GM20431 (cell line): ENCODE measurements around the gene ARMH3.

Experiments used
- in situ Hi-C: fragments of 300-500 bp; cut with MseI, MboI; formaldehyde crosslinking; loops from one replicate; pipeline ENCODE4 v1.15.0; 2020; ENCODE audit warnings: low sequenced_read_pairs; ENCODE audit not compliant: unreplicated experiment

ARMH3 gene

DNA sequence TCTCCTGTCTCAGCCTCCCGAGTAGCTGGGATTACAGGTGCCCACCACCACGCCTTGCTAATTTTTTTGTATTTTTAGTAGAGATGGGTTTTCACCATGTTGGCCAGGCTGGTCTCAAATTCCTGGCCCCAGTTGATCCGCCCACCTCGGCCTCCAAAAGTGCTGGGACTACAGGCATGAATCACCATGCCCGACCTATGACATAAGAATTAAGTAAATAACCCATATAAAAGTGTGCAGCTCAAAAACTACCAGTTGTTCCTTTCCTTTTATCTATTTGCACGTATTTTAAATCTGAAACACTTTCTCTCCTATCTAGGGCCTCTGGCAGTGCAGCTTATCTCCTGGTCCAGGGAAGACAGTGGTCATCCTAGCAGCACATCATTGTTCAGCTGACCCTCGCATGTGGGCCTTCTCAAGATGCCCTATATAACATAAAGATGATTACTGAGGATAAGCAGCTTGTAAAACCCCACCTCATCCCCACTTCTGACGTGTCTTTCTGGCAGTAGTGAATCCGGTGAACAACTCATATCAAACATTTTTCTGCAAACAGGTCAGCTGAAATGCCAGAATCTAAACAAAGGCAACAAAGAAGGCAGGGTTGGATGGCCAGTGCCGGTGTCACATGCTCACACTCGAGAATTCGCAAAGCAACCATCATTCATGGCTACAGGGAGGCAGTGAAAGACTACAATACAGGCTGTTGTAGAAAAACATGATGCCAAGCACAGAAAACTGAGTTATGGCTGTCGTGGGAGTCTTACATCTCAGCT, 176.3 kb downstream of the ARMH3 start:
- in situ Hi-C loops = no loop called here

DNA sequence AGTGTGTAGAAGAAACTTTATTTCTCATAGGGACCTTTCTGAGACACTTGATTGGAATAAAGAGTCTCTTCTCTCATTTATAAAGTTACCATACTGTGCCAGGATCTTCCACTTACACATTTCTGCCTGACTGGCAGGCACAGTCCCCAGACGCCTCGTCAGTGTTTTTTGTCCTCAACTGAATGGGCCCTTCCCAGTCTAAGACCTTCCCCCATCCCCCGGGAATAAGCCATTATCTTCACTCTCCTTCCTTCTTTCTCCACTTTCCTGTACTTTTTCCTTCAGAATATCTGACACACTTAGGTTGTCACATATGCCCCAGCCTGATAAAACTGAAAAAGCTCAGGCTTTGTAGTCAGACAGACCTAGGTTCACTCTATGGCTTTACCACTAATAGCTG, 177.1 kb downstream of the ARMH3 start:
- in situ Hi-C loops = no loop called here

DNA sequence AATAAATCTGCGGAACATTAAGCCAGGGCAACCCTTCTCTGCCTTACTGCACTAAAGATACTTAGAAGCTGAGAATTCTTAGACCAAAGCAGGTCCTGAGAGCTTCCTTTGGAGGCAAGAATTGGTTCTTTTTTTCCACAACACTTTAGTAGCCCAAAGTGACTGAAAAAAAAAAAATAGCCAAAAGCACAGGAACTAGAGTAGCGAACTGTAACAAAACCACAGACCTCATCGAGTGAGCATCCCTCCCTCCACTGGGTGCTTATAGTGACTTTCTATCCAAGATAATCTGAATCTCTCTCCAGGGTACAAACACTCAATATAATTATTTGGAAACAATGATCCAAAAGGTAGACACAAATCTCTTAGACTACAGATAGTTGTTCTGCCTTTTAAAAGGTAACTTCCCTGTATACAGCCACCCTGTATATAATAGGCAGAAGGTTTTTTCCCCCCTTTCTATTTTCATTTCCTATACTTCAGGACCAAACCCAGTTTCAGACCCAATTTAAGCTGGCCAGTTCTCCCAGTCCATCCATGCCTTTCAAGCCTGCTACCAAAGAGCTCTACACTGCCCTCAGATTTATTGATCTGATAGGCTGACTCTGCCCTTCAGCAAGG, 180.8 kb downstream of the ARMH3 start:
- in situ Hi-C loops = no loop called here

DNA sequence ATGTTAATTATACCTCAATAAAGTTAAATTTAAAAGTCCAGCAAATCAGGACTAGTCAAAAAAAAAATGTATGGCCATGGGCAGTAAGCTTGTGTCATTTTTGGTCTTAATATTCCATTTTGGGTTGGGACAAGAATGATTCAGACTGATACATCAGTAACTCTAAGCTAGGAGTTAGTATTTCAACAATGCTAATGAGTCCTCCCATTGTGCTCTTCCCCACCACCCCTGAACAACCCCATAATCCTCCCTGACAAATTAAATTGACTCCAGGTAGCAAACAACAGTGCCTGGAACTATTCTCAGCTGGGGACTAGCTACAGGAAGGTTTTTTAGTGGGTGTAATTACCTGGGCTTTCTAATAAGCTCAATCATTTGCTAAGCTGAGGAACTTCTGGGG, 181.7 kb downstream of the ARMH3 start:
- in situ Hi-C loops = no loop called here

DNA sequence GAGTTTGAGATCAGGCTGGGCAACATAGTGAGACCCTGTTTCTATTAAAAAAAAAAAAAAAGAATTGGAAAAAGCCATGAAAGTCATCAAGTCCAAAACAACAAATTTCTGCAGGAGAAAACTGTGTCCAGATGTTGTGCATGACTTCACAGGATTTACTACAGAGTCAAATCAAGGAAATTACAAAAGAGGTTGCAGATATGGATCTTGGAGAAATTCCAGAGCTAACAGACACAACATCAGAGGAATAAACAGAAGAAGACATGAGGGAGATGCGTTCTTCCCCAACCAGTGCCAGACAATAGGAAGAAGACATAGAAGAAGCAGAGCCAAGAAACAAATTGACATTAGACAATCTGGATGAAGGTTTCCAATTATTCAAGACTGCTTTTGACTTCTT, 188.0 kb downstream of the ARMH3 start:
- in situ Hi-C loops = no loop called here

DNA sequence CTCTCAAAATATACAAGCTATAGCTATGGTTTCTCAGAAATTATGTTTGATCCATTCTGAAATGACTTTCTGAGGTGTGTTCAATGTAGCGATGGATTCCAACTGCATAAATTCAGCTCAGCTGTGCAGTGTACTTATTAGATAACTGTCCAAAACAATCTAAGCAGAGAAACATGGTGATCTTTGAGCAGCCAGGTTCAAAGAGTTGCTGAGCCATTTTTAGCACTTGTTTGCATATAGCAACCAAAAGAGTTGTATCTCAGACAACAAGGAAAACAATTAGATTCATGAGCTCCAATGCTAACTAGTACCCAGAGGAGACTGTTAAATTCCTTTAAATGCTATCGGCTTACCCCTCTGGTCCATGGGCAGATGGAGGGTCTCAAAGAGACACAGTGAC, 196.4 kb downstream of the ARMH3 start:
- in situ Hi-C loops = no loop called here

DNA sequence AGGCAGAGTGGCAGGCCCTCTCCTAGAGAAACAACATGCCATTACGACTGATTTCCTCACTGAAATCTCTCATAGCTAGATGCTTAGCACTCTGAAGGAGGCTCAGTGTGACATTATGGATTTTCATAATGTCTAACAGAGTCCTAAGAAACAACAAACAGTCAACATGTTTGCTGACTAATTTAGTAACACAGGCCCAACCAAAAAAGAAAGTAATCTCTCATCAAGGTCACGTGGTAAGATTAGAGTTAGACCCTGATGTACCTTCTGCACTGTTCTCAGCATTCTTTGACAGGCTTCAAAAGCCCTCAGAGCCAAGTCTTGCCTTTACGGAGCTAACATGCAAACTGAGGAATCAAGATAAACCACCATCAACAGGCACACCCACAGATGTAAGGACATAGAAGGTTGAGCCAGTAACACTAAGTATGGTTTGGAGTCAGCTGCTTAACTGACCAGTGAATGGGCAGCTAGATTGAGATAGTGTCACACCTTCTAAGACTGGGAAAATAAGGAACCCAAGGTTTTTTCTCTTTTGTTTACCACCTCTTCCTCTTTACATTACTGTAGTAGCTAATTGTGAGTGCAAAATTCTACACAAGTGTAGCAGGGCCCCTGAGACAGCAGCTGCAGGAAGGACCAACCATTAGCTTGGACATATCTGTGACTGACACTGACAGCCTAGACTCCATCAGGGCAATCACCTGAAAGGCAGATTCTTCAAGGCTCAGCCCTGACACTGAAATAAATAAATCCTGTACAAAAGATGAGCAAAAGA, 197.1 kb downstream of the ARMH3 start:
- in situ Hi-C loops = no loop called here

DNA sequence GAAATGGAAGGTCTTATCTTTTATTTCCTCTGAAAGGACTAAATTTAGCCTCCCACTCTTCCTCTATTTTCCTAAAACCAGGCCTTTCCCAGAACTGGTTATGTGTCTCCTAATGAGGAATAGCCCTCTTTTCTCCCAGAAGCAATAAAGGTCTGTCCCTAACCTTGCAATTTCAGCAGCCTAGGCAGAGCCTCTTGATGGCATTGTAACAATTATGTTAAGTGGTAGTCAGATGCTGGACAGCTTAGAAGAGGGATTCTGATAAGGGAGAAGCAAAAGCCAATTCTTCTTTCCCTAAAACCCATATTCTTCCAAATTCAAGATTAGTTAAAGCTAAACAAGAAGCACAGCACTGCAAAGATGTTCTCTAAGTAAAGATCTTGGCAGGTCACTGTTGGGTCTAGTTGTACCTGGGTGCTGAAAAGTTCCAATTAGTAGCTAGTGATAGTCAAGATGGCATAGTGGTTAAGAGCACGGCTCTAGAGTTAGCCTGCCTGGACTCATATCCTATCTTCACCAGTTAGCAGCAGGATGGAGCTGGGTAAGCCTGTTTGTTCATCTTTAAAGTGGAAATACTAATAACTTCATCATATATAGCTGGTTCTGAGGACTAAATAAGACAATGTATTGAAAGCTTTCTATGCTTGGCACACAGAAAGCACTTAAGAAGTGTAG, 198.0 kb downstream of the ARMH3 start:
- in situ Hi-C loops = no loop called here

DNA sequence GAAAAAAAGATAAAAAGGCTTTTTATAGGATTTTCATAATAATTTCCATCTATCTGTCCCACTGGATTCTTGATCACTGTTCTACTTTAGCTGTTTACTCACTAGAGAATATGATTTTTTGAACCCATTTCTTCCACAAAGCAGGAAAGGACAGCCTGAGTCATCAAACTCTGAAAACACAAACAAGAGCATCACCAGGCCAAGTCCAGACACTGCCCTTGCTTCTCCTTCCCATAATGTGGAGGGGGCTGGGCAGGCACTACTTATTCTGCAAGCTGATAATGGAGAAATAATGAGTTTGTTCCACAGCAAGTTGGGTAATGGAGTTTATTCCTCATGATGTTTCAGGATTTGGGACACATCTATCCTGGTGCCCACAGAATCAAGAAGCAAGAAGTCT, 199.3 kb downstream of the ARMH3 start:
- in situ Hi-C loops = no loop called here

DNA sequence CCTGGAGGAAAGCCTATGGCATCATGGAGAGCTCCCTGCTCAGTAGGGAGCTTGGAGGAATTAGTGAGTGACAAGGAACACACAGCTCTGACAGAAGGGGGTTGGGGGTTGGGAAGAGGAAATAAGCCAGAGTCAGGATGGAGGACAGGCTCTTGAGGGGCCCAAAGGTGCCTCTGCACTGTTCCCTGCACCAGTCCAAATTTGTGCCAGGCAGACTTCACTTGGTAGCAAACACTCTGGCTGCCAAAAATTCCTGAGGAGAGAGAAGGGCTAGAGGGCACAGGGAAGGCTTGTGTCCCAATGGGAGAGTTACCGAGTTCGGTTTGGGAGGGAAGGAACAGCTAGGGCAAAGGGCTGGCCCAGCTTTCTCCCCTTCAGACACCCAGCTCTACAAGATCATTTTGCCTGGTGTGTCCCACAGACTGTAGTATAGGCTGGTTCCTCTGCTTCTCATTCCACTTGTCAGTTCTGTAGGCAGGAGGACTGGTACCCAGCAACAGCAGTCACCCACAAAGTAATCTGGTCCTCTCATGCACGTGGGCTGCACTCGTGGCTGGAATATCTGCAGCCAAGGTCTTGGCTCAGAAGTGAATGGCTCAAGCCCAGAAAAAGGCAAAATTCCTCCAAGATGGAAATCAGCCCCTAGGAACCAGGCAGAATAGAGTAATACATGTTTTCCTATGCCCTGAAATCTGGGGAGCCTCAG, 204.4 kb downstream of the ARMH3 start:
- in situ Hi-C loops = no loop called here

DNA sequence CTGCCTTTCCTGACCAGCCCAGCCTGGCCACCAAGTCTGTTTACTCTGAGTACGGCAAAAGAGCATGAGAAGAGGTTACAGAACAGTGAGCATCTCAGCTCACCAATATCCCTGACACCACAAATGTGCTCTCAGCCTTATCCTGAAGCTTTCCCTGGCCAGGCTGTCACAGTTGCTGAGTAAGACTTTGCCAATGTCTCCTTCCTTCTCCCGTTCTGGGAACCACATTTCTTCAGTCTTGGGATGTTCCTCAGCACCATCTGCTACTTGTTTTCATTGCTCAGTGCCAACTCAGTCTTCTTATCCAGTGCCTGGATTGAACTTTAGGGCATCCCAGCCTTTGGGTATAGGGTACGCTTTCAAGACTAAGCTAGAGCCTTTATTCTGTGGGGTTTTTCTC, 205.2 kb downstream of the ARMH3 start:
- in situ Hi-C loops = no loop called here

DNA sequence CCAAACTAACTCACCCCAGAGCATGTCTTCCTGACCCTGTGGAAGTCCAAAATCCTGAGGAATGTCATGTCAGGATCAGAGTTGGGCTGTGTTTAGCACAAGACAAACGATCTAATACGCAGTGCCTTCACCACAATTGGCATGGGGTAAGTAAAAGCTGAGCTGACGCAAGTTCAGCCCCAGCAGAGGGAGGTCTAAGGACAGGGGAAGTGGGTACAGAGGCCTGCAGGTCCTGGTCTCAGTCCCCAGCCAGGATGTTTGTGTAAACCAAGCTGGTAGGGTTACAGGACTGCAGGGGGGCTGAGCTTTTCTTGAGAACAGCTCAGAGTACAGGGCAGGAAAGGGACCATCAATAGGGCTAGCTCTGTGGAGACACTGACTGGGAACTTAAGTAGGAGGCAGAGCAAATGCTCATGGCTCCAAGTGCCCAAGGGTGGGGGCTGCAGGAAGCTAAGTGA, 207.1 kb downstream of the ARMH3 start:
- in situ Hi-C loops = no loop called here

DNA sequence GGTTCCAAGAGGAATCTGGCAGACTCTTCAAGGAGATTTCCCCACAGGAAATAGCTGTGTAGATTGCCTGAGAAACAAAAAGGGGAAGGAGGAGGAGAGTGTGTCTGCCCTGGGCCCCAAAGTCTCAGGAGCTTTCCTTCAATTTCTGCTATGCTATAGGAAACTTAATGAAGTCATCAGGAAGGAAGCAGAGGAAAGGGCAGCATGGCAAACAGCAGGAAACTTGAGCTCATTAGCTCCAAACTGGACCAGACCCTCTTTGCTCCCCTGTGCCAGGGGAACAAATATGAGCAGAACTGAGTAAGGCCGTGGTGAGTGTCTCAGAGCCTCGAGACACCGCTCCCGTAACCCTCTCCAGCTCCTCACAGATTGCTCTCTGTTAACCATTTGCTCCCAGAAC, 207.6 kb downstream of the ARMH3 start:
- in situ Hi-C loops = no loop called here

DNA sequence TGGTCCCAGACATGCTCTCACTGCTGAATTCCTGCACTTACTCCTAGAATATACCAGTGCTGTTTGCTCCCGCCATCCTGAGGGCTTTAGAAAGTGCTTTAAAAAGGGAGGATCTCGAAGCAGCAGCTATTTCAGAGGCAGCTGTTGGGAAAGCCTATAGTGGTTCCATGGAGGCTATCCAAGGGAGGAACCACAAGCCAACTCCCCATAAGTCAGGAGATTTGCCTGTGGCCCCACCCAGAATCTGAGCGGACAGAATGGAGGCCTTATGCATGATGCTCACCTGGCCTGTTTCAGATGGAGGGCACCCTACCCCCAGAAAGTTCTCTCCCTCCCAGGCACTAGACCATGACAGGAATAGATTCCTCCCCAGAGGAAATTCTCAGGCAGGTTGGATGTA, 210.1 kb downstream of the ARMH3 start:
- in situ Hi-C loops = no loop called here

DNA sequence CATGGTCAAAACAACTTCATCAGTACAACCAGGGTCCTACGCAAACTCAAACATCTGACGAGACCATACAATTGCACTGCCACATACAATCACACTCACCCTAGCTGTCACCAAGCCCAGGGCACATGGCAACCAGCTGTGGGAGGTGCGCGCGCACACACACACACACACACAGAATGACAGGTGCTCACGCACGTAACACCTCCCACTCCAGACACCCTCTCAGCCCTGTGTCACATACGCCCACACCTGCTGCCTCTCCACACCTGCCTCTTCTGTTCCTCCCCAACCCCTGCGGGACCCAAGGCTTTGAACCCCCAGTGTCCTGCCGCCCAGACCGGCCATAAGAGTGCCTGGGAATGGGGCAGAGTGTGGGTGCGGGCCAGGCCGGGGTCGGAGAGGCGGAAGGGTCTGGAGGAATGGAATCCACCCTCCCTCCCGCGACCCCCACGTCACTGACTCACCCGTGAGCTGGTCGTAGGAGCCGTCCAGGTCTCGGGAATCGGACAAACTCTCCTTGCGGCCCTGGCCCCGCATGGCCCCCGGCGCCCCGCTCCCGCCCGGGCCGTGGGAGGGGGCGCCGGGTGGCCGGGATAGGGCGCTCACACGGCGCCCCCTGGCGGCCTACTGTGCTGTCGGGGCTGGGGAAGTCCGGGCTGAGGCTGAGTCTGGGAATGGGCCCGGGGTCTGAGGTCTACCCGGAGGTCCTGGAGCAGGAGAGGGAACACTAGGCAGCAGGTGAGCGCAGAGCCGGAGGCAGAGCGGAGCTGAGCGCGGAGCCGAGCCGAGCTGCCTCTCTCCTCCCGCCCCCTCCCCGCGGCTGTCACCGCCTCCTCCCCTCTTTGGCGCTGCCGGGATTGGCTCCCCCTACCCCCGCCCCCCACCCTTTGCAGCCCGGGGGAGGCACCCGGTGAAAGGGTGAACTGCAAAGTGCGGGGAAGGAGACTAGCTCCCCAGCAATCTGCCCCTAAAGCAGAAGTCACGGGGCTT, 212.6 kb downstream of the ARMH3 start, which contains the start of gene KCNIP2:
Gene KCNIP2 (minus strand): TSS at position 769 of the 990 bp plus-strand sequence. CDS start 232 bp downstream, at position 537.
- in situ Hi-C loops = no loop called here

DNA sequence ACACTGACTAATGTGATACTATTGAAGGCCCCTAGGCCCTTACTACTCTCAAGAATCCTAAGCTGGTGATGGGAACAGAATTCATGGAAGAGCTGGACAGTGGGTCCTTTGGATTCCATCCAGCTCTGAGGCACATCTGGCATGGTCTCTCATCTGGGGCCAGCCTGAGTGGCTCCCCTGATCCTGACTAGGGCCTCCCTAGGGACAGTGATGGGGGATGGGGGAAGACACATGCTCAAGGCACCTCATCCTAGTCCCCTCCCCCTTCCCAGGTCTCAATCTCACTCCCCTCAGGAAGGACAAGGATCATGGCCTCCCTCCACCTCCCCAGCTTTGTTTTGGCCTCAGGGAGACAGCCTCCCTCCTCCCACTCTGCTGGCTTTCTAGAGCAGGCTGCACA, 214.1 kb downstream of the ARMH3 start:
- in situ Hi-C loops = no loop called here

DNA sequence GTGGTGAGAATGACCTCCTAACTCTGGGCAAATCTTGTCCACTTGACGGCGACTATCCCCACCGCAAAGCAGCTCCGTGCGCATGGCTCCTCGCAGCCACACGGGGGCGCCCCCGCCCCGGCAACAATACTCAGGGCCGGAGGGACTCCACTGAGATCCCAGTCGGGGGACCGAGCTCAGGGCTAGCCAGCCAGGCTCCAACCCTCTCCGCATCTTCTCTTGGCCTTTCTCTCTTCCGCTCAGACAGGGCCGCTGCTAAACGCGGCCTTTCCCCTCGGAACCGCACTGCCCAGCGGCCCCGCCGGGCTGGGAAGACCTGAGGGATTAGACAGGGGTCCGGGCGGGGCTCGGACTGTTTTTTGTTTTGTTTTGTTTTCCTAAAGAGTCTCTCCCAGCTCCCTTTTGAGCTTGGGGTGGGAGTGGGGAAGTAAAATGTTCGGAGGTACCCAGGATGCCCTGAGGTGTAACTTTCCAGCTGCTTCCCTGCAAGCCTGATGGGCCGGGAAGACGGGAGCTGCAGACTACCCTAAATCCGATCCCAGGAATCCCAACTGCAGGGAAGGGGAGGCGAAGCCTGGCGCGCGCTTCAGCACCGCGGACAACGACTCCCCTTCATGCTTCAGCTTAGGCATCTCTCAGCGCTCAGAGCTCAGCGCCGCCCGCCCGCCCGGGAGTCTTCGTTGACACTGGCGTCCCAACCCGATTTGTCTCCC, 215.1 kb downstream of the ARMH3 start:
- in situ Hi-C loops = no loop called here

DNA sequence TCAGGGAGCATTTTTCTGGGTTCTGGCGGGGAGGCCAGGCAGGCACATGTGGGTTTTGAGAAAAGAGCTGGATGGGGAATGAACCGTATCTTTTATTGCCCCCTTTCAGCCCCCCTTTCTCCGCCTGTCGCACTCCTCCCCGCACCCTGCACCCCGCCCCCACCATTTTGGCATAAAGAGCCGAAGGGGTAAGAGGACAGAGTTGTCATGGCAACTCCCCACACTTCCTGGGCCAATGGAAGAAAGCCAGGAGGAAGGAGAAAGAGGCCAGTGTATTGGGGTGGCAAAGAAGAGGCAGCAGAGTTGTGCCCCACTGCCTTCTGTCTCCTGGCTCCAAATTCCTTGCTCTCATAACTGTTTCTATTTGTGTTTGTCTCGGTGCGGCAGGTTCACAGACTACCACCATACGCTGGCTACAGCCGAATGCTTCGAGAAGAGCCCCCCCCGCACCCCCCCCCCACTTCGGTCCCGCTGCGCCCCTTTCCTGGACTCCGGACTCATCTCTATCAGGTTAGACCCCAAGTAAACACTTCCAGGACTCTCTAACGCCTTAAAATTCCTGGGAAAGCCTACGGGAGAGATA, 215.8 kb downstream of the ARMH3 start:
- in situ Hi-C loops = no loop called here
